Gastrocnemius medialis (tissue), 4 donors: ENCODE measurements around the gene CERK.

Experiments
- CTCF ChIP-seq, 5 experiments: fragments of 450-650 bp in 3 of 5; fragments of 200-600 bp in 2 of 5; sonication (generic) in 2 of 5; IDR thresholded peaks in 4 of 5; conservative IDR thresholded peaks in 1 of 5; 1 replicate in 4 of 5; 2 replicates in 1 of 5; pipeline ENCODE4 v1.5.1; 2016 to 2019; ENCODE audit warnings: antibody characterized with exemption in 5 of 5, mild to moderate bottlenecking in 3 of 5, moderate library complexity in 3 of 5
- POLR2A ChIP-seq, 2 donors: fragments of 450-650 bp; IDR thresholded peaks; one replicate each; pipeline ENCODE4 v1.6.1; 2017; ENCODE audit warnings: antibody characterized with exemption in 2 of 2, mild to moderate bottlenecking in 2 of 2, moderate library complexity in 2 of 2

- TF ChIP-seq CTCF (IDR thresholded peaks at IDR 0.05 in 4 of 5, conservative IDR thresholded peaks at IDR 0.05 in 1 of 5), result no peak
- TF ChIP-seq POLR2A (IDR thresholded peaks at IDR 0.05), result no peak
Measured at GRCh38 chr22:46756097-46756496, 18.0 kb upstream of the CERK start.
